ENCODE measurements around the gene ZIC1. TPM values are rescaled to one million over a fixed set of nuclear protein-coding genes. Genes with fewer than 3 reads are reported as not detected.

Gene ZIC1
- total RNA-seq, 1 donor from 2014 or later = not detected

DNA sequence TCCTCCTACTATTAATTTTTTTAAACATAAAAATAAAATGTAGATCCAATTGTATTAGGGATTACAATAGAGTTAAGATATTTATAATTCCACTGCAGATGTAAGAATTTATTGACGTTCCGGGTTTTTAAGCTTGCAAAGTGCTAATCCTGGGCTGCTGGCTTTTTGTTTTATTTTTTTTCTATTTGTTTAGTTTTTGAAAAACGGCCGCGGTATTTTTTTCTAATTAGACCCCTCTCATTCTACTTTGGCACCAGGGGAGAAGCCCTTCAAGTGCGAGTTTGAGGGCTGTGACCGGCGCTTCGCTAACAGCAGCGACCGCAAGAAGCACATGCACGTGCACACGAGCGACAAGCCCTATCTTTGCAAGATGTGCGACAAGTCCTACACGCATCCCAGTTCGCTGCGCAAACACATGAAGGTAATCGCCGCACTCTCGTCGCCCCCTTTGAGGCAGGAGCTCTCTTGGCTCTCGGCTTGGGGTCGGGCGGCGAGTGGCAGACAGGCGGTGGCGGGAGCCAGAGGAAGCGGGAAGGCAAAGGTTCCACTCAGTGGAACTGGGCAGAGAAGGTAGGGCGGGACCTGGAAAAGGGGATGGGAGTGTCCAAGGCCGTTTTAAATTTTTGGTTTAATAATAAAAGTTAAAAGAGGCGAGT, 3.2 kb downstream of the ZIC1 start:
- no peaks in the 10 kb centered on the region for H3K9me3 ChIP-seq
- no peak for DNase-seq
- intact Hi-C loops (cut with DNase I) = no loop called here
- no peak overlapping the region for H3K4me3 ChIP-seq
- TF ChIP-seq, protein P1, sequence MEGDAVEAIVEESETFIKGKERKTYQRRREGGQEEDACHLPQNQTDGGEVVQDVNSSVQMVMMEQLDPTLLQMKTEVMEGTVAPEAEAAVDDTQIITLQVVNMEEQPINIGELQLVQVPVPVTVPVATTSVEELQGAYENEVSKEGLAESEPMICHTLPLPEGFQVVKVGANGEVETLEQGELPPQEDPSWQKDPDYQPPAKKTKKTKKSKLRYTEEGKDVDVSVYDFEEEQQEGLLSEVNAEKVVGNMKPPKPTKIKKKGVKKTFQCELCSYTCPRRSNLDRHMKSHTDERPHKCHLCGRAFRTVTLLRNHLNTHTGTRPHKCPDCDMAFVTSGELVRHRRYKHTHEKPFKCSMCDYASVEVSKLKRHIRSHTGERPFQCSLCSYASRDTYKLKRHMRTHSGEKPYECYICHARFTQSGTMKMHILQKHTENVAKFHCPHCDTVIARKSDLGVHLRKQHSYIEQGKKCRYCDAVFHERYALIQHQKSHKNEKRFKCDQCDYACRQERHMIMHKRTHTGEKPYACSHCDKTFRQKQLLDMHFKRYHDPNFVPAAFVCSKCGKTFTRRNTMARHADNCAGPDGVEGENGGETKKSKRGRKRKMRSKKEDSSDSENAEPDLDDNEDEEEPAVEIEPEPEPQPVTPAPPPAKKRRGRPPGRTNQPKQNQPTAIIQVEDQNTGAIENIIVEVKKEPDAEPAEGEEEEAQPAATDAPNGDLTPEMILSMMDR (IDR thresholded peaks at IDR 0.05) = no peak
- H3K36me3 ChIP-seq = no peaks in the 10 kb centered on the region
- H3K27ac ChIP-seq = no peak overlapping the region
- no peak for ATAC-seq
- H3K27me3 ChIP-seq = peaks cover 98% of the 10 kb centered on the region
- peaks cover 24% of the 10 kb centered on the region for H3K4me1 ChIP-seq

DNA sequence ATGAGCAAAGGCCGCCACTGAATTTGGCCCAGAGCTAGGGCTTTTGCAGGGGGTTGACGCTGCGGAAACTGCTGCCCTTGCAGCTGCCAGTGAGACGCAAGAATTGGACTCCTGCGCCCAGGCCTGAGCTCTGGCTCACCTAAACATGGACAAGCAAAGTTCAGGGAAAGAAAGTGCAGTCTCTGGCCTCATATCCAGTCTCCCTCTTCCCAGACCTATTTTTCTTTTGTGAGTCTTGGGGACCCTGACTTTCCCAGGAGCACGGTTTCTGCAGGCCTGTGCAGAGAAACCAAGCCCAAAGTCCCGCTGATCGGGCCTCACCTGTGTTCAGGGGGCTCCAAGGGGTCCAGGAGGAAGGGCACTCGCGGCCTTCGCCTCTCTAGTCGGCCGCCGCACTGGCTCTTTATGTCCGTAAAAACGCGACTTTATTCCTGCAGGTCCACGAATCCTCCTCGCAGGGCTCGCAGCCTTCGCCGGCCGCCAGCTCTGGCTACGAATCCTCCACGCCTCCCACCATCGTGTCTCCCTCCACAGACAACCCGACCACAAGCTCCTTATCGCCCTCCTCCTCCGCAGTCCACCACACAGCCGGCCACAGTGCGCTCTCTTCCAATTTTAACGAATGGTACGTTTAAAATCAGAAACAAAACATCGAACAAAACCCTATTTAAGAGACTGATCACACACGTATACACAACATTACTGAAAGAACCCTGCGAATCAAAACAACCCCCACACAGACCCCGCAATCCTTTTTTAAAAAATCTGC, 3.9 kb downstream of the ZIC1 start:
- peak overlapping the region; percentile 33 for H3K4me3 ChIP-seq
- peaks cover 98% of the 10 kb centered on the region for H3K27me3 ChIP-seq
- intact Hi-C loops (cut with DNase I) = no loop called here
- H3K36me3 ChIP-seq = no peaks in the 10 kb centered on the region
- ATAC-seq (no peak), DNase-seq (no peak)
- H3K9me3 ChIP-seq = no peaks in the 10 kb centered on the region
- TF ChIP-seq, protein P1 (IDR thresholded peaks at IDR 0.05) = no peak
- H3K4me1 ChIP-seq = peaks cover 24% of the 10 kb centered on the region
- no peak overlapping the region for H3K27ac ChIP-seq

DNA sequence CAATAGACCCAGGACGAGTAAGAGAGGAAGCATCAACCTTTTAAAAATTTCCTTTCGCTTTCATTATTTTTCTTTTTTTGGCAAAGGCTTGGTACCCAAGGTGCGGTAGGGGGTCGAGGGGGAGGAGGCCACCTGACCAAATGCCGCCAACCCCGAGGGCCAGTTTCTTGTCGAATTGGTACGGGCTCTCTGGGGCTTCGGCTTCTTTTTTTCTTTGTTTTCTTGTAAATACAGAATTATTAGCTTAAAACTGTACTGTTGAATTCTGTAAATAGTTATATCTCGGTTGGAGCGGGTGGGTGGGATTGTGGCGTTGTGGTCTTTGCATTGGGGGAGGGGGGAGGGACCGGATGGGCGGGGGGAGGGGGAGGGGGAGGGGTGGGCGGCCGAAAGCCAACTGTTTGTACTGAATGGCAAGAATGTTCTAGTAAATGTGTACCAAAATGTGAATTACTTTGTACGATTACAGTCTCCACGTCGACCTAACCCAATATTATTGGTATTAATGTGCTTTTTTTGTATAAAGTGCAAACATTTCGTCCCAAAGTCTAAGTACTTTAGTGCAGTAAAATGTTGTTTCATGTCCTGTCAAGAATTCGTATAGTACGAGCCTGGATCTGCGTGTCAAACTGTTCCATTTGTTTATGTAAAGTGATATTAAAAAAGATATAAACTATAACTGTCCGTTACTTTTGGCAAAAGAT, 4.7 kb downstream of the ZIC1 start:
- no peaks in the 10 kb centered on the region for H3K36me3 ChIP-seq
- ATAC-seq (no peak), DNase-seq (no peak)
- H3K9me3 ChIP-seq = no peaks in the 10 kb centered on the region
- H3K27me3 ChIP-seq = peaks cover 98% of the 10 kb centered on the region
- intact Hi-C loops (cut with DNase I) = no loop called here
- no peak overlapping the region for H3K27ac ChIP-seq
- peak overlapping the region; percentile 33 for H3K4me3 ChIP-seq
- TF ChIP-seq, protein P1 (IDR thresholded peaks at IDR 0.05) = no peak
- H3K4me1 ChIP-seq = peaks cover 22% of the 10 kb centered on the region

DNA sequence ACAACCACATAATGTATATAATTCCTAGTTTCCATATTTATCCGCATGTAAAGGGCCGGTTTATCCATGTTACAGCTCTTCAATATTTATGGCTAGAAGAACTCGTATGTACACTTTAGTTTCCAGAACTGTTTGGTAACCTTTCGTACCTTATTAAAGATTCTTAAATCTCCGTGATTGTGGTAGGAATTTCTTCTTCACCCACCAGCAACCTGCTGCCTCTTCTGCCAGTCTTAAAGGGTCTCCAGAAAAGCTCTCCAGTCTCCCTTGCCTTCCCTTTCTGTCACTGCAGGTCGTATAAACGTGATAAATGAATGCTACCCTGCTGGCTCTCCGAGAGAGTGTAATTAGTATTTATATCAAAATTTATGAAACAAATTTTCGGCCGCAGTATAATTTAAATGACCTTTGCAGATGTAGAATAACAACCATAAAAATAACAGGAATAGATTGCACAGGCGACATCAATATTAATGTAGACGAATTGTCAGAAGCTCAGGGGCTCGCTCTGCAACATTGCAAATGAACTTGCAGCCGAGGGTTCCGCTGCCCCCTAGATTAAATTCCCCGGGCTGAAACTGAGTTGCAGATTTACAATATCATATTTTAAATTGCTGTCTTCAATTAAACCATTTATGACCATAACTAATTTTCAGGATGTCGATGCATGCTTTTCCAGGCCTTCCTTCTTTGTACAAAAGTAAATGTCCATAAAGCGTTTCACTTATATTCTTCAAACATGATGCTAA, 5.4 kb downstream of the ZIC1 start:
- intact Hi-C loops (cut with DNase I) = no loop called here
- ATAC-seq = no peak
- H3K9me3 ChIP-seq = no peaks in the 10 kb centered on the region
- H3K36me3 ChIP-seq = no peaks in the 10 kb centered on the region
- TF ChIP-seq, protein P1 (IDR thresholded peaks at IDR 0.05) = no peak
- H3K27ac ChIP-seq = no peak overlapping the region
- DNase-seq = no peak
- H3K4me3 ChIP-seq = no peak overlapping the region
- peaks cover 24% of the 10 kb centered on the region for H3K4me1 ChIP-seq
- H3K27me3 ChIP-seq = peaks cover 98% of the 10 kb centered on the region

DNA sequence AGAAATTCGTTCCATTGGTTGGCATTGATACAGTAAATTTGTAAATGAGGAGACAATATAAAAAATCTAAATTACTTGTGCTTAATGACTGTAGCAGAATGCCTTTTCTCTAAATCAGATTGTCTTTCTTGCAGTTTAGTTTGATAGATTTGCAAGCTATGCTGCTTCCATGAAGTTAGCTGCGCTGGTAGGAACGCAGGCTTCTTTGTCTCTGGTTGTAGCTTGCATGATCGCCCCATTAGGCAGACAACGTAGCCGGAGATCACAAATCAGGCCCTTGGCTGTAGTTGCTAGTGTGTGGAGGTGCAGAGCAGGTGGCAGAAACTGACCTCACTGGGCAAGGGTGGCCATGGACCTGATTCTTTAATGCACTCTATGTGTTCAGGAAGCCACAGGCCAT, 6.1 kb downstream of the ZIC1 start:
- Histone ChIP-seq H3K36me3 (no peaks in the 10 kb centered on the region), H3K27me3 (peaks cover 98% of the 10 kb centered on the region), H3K4me3 (no peak overlapping the region), H3K9me3 (no peaks in the 10 kb centered on the region), H3K4me1 (peaks cover 22% of the 10 kb centered on the region), H3K27ac (no peak overlapping the region)
- no peak for ATAC-seq
- TF ChIP-seq, protein P1 (IDR thresholded peaks at IDR 0.05) = no peak
- intact Hi-C loops (cut with DNase I) = no loop called here
- DNase-seq = no peak
